SK-N-SH (cell line): ENCODE results near the gene C20orf204.

Source experiments
- FOXM1 ChIP-seq: IDR thresholded peaks from 2 replicates; pipeline ENCODE4 v1.4.0; 2012; ENCODE audit warnings: low read depth, mild to moderate bottlenecking
- POLR2AphosphoS5 ChIP-seq: IDR thresholded peaks from 2 replicates; pipeline ENCODE4 v1.6.1; 2012; ENCODE audit warnings: low read depth, low read length
- RAD21 ChIP-seq: IDR thresholded peaks from 2 replicates; pipeline ENCODE4 v1.6.1; 2012; ENCODE audit warnings: mild to moderate bottlenecking, low read length
- REST ChIP-seq: IDR thresholded peaks from 2 replicates; pipeline ENCODE4 v1.6.1; 2012; ENCODE audit warnings: mild to moderate bottlenecking, low read depth, low read length, moderate library complexity
- SIN3A ChIP-seq: IDR thresholded peaks from 2 replicates; pipeline ENCODE4 v1.6.1; 2012; ENCODE audit warnings: low read depth, mild to moderate bottlenecking, low read length, moderate library complexity, borderline replicate concordance
- TAF1 ChIP-seq: IDR thresholded peaks from 2 replicates; pipeline ENCODE4 v1.6.1; 2012; ENCODE audit warnings: low read depth, mild to moderate bottlenecking, low read length, moderate library complexity, borderline replicate concordance
- ZBTB33 ChIP-seq: IDR thresholded peaks from 2 replicates; pipeline ENCODE4 v1.4.0; 2012; ENCODE audit warnings: low read depth, borderline replicate concordance
- TF ChIP-seq, protein P1 (sequence below): fragments of 200-600 bp; sonication (generic); IDR thresholded peaks from 2 replicates; pipeline ENCODE4 v1.6.1; 2017; ENCODE audit warnings: antibody characterized with exemption, mild to moderate bottlenecking, moderate library complexity

GRCh38 chr20:64045346-64046011, 9.5 kb downstream of the C20orf204 start:
- no peak for TF ChIP-seq SIN3A
- TF ChIP-seq TAF1: no peak
- no peak for TF ChIP-seq POLR2AphosphoS5
- TF ChIP-seq, protein P1, sequence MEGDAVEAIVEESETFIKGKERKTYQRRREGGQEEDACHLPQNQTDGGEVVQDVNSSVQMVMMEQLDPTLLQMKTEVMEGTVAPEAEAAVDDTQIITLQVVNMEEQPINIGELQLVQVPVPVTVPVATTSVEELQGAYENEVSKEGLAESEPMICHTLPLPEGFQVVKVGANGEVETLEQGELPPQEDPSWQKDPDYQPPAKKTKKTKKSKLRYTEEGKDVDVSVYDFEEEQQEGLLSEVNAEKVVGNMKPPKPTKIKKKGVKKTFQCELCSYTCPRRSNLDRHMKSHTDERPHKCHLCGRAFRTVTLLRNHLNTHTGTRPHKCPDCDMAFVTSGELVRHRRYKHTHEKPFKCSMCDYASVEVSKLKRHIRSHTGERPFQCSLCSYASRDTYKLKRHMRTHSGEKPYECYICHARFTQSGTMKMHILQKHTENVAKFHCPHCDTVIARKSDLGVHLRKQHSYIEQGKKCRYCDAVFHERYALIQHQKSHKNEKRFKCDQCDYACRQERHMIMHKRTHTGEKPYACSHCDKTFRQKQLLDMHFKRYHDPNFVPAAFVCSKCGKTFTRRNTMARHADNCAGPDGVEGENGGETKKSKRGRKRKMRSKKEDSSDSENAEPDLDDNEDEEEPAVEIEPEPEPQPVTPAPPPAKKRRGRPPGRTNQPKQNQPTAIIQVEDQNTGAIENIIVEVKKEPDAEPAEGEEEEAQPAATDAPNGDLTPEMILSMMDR: no peak
- TF ChIP-seq FOXM1: no peak
- TF ChIP-seq REST: no peak
- no peak for TF ChIP-seq ZBTB33
- no peak for TF ChIP-seq RAD21
